H9 (cell line): ENCODE data around the gene WDR83. TPM values are rescaled to one million over a fixed set of nuclear protein-coding genes. Genes with fewer than 3 reads are reported as not detected.

Experiments
- DNase-seq: peaks from one replicate; pipeline ENCODE4 v3.0.0-alpha.2; 2017
- H2AFZ ChIP-seq: one replicate; pipeline ENCODE4 v1.6.1; 2013; ENCODE audit warnings: mild to moderate bottlenecking, low read length, control low read depth, moderate library complexity
- H2AK5ac ChIP-seq: 2 replicates; pipeline ENCODE4 v1.6.1; 2013; ENCODE audit warnings: low read length, control low read depth, mixed read lengths; ENCODE audit not compliant: insufficient read length
- H2BK120ac ChIP-seq: one replicate; pipeline ENCODE4 v1.6.1; 2013; ENCODE audit warnings: low read depth, mild to moderate bottlenecking, low read length, control low read depth, inconsistent platforms; ENCODE audit not compliant: poor library complexity, severe bottlenecking
- H2BK12ac ChIP-seq: 2 replicates; pipeline ENCODE4 v1.6.1; 2013; ENCODE audit warnings: low read length, control low read depth, mixed read lengths, low read depth; ENCODE audit not compliant: insufficient read length
- H2BK15ac ChIP-seq: 2 replicates; pipeline ENCODE4 v1.6.1; 2013; ENCODE audit warnings: low read depth, low read length, control low read depth
- H2BK20ac ChIP-seq: one replicate; pipeline ENCODE4 v1.6.1; 2013; ENCODE audit warnings: low read depth, mild to moderate bottlenecking, low read length, control low read depth, inconsistent platforms; ENCODE audit not compliant: poor library complexity, severe bottlenecking
- H2BK5ac ChIP-seq: 2 replicates; pipeline ENCODE4 v1.6.1; 2013; ENCODE audit warnings: low read length, control low read depth, mixed read lengths; ENCODE audit not compliant: insufficient read length
- H3K14ac ChIP-seq: 2 replicates; pipeline ENCODE4 v1.6.1; 2013; ENCODE audit warnings: low read length, control low read depth; ENCODE audit not compliant: insufficient read depth
- H3K18ac ChIP-seq: 2 replicates; pipeline ENCODE4 v1.6.1; 2013; ENCODE audit warnings: low read depth, mild to moderate bottlenecking, mixed read lengths, low read length, control low read depth; ENCODE audit not compliant: insufficient read length
- H3K23ac ChIP-seq: 2 replicates; pipeline ENCODE4 v1.6.1; 2013; ENCODE audit warnings: low read length, control low read depth, mixed read lengths, low read depth; ENCODE audit not compliant: insufficient read length
- H3K23me2 ChIP-seq: 2 replicates; pipeline ENCODE4 v1.6.1; 2013; ENCODE audit warnings: low read depth, mild to moderate bottlenecking, mixed read lengths, low read length, control low read depth; ENCODE audit not compliant: insufficient read length, poor library complexity, severe bottlenecking
- H3K27ac ChIP-seq: 2 replicates; pipeline ENCODE4 v1.5.1; 2013; ENCODE audit warnings: low read length, control low read depth, mixed read lengths, low read depth; ENCODE audit not compliant: insufficient read length
- H3K27me3 ChIP-seq: 2 replicates; pipeline ENCODE4 v1.6.1; 2013; ENCODE audit warnings: low read length, control low read depth, inconsistent platforms; ENCODE audit not compliant: insufficient read depth
- H3K4ac ChIP-seq: 2 replicates; pipeline ENCODE4 v1.6.1; 2013; ENCODE audit warnings: low read depth, mild to moderate bottlenecking, control low read depth, inconsistent platforms, low read length, moderate library complexity
- H3K4me1 ChIP-seq: 2 replicates; pipeline ENCODE4 v1.6.1; 2013; ENCODE audit warnings: low read length, control low read depth, inconsistent platforms; ENCODE audit not compliant: insufficient read depth
- H3K4me2 ChIP-seq: 2 replicates; pipeline ENCODE4 v1.6.1; 2013; ENCODE audit warnings: low read length, control low read depth, mixed read lengths; ENCODE audit not compliant: insufficient read length, insufficient read depth
- H3K56ac ChIP-seq: 2 replicates; pipeline ENCODE4 v1.6.1; 2013; ENCODE audit warnings: low read depth, mild to moderate bottlenecking, mixed read lengths, low read length, control low read depth; ENCODE audit not compliant: insufficient read length
- H3K79me1 ChIP-seq: 2 replicates; pipeline ENCODE4 v1.6.1; 2013; ENCODE audit warnings: low read depth, mild to moderate bottlenecking, moderate library complexity, low read length, control low read depth, inconsistent platforms; ENCODE audit not compliant: insufficient read depth, poor library complexity, severe bottlenecking
- H3K79me2 ChIP-seq: 2 replicates; pipeline ENCODE4 v1.6.1; 2013; ENCODE audit warnings: low read length, control low read depth, inconsistent platforms; ENCODE audit not compliant: insufficient read depth
- H3K9ac ChIP-seq: 2 replicates; pipeline ENCODE4 v1.6.1; 2013; ENCODE audit warnings: low read length, control low read depth, mixed read lengths; ENCODE audit not compliant: insufficient read length; ENCODE audit errors: extremely low read depth
- H3K9me3 ChIP-seq: one replicate; pipeline ENCODE4 v1.6.1; 2013; ENCODE audit warnings: low read depth, low read length, inconsistent platforms; ENCODE audit not compliant: control insufficient read depth
- H3T11ph ChIP-seq: one replicate; pipeline ENCODE4 v1.6.1; 2013; ENCODE audit warnings: mild to moderate bottlenecking, low read length, control low read depth, inconsistent platforms
- H4K20me1 ChIP-seq: one replicate; pipeline ENCODE4 v1.6.1; 2013; ENCODE audit not compliant: control insufficient read depth, insufficient read length, insufficient read depth
- H4K5ac ChIP-seq: 2 replicates; pipeline ENCODE4 v1.6.1; 2013; ENCODE audit warnings: low read depth, mild to moderate bottlenecking, mixed read lengths, low read length, control low read depth; ENCODE audit not compliant: insufficient read length
- H4K8ac ChIP-seq: replicated peaks from 2 replicates; pipeline ENCODE4 v1.6.1; 2013; ENCODE audit warnings: low read length, control low read depth, mixed read lengths, low read depth; ENCODE audit not compliant: insufficient read length
- H4K91ac ChIP-seq: 2 replicates; pipeline ENCODE4 v1.6.1; 2013; ENCODE audit warnings: low read depth, mild to moderate bottlenecking, moderate library complexity, mixed read lengths, low read length, control low read depth; ENCODE audit not compliant: insufficient read length
- H3K27ac Mint-ChIP-seq, 3 experiments: 2 replicates in 2 of 3; 3 replicates in 1 of 3; pipeline ENCODE4 v1.8.0; 2020 to 2021; ENCODE audit warnings: mixed read lengths in 3 of 3, mild to moderate bottlenecking in 1 of 3, moderate library complexity in 1 of 3
- H3K27me3 Mint-ChIP-seq: 2 replicates; pipeline ENCODE4 v1.8.0; 2021; ENCODE audit warnings: low read depth, mild to moderate bottlenecking, moderate library complexity, mixed read lengths
- H3K36me3 Mint-ChIP-seq, 3 experiments: 2 replicates in 2 of 3; 3 replicates in 1 of 3; pipeline ENCODE4 v1.8.0; 2020 to 2021; ENCODE audit warnings: low read depth in 3 of 3, mixed read lengths in 3 of 3; ENCODE audit not compliant: insufficient read depth in 1 of 3
- H3K4me1 Mint-ChIP-seq, 2 experiments: 2 replicates each; pipeline ENCODE4 v1.8.0; 2020; ENCODE audit warnings: mixed read lengths in 2 of 2
- H3K4me3 Mint-ChIP-seq, 2 experiments: 2 replicates in 1 of 2; 3 replicates in 1 of 2; pipeline ENCODE4 v1.8.0; 2020 to 2021; ENCODE audit warnings: mild to moderate bottlenecking in 2 of 2, mixed read lengths in 2 of 2, moderate library complexity in 1 of 2
- H3K9me3 Mint-ChIP-seq, 2 experiments: 2 replicates in 1 of 2; 3 replicates in 1 of 2; pipeline ENCODE4 v1.8.0; 2020; ENCODE audit warnings: mild to moderate bottlenecking in 2 of 2, mixed read lengths in 2 of 2, moderate library complexity in 1 of 2
- WGBS: extraction: QIAGEN DNeasy Blood & Tissue Kit; methylation state at CpG from one replicate; pipeline ENCODE4 v1.1.7; 2013; ENCODE audit warnings: missing lambda C conversion rate, low lambda C conversion rate, mixed read lengths; ENCODE audit not compliant: insufficient read length; ENCODE audit errors: extremely low coverage; 5-methylcytosine and 5-hydroxymethylcytosine counted together
- total RNA-seq: library from RNA; stranded (reverse); gene quantifications from 2 replicates; pipeline ENCODE4 v1.2.1, GENCODE V29; 2021
- TF ChIP-seq, protein P1 (sequence below): fragments of 200-600 bp; sonication (generic); conservative IDR thresholded peaks from 3 replicates; pipeline ENCODE4 v1.8.0; 2021; ENCODE audit warnings: antibody characterized with exemption, mild to moderate bottlenecking

Gene WDR83
- total RNA-seq, 1 experiment from 2014 or later: 21.0 TPM

- no peak overlapping the region for H2BK120ac ChIP-seq
- H4K20me1 ChIP-seq: no peaks in the 10 kb centered on the region
- no peak overlapping the region for H2BK12ac ChIP-seq
- no peak overlapping the region for H2AK5ac ChIP-seq
- TF ChIP-seq, protein P1, sequence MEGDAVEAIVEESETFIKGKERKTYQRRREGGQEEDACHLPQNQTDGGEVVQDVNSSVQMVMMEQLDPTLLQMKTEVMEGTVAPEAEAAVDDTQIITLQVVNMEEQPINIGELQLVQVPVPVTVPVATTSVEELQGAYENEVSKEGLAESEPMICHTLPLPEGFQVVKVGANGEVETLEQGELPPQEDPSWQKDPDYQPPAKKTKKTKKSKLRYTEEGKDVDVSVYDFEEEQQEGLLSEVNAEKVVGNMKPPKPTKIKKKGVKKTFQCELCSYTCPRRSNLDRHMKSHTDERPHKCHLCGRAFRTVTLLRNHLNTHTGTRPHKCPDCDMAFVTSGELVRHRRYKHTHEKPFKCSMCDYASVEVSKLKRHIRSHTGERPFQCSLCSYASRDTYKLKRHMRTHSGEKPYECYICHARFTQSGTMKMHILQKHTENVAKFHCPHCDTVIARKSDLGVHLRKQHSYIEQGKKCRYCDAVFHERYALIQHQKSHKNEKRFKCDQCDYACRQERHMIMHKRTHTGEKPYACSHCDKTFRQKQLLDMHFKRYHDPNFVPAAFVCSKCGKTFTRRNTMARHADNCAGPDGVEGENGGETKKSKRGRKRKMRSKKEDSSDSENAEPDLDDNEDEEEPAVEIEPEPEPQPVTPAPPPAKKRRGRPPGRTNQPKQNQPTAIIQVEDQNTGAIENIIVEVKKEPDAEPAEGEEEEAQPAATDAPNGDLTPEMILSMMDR: no peak
- Mint-ChIP-seq H3K4me3 (no peak overlapping the region), H3K27ac (no peak overlapping the region), H3K36me3 (peaks cover 23 to 37% (median 32%) of the 10 kb centered on the region in 3 experiments), H3K27me3 (no peaks in the 10 kb centered on the region), H3K9me3 (peaks cover 0 to 5% of the 10 kb centered on the region in 2 experiments; a peak in 2 of 5 replicates), H3K4me1 (peaks cover 0 to 4% of the 10 kb centered on the region in 2 experiments; a peak in 2 of 4 replicates)
- H3K79me1 ChIP-seq: no peaks in the 10 kb centered on the region
- H3K23me2 ChIP-seq: no peaks in the 10 kb centered on the region
- H3K9me3 ChIP-seq: no peaks in the 10 kb centered on the region
- no peaks in the 10 kb centered on the region for H3K27me3 ChIP-seq
- H3K4me2 ChIP-seq: no peak overlapping the region
- H3K14ac ChIP-seq: no peak overlapping the region
- H2BK15ac ChIP-seq: no peak overlapping the region
- H4K8ac ChIP-seq: no peak overlapping the region
- H4K91ac ChIP-seq: no peak overlapping the region
- no peak overlapping the region for H3K9ac ChIP-seq
- no peaks in the 10 kb centered on the region for H3K4me1 ChIP-seq
- H4K5ac ChIP-seq: no peak overlapping the region
- H3K56ac ChIP-seq: no peak overlapping the region
- H3K27ac ChIP-seq: no peak overlapping the region
- H2BK20ac ChIP-seq: no peak overlapping the region
- no peaks in the 10 kb centered on the region for H3K79me2 ChIP-seq
- no peak overlapping the region for H2BK5ac ChIP-seq
- no CpG with 5 or more reads among the region's 6 CpGs for WGBS
- H2AFZ ChIP-seq: no peak overlapping the region
- DNase-seq: no peak
- H3K4ac ChIP-seq: no peak overlapping the region
- H3T11ph ChIP-seq: no peak overlapping the region
- H3K18ac ChIP-seq: no peak overlapping the region
- H3K23ac ChIP-seq: no peak overlapping the region
Measured at GRCh38 chr19:12652219-12652618, 14.4 kb upstream of the WDR83 start.
